HG03280 (cell line): Measurements from ENCODE around the gene MYLK3.

Experiments
- ATAC-seq: cut with Tn5 transposase; IDR thresholded peaks from one replicate; pipeline ENCODE4 v1.9.1; 2021; ENCODE audit warnings: mild to moderate bottlenecking, moderate library complexity; ENCODE audit not compliant: unreplicated experiment

MYLK3 gene

GRCh38 chr16:46728806-46729205 is 19.3 kb downstream of the MYLK3 start:
- no peak for ATAC-seq

DNA sequence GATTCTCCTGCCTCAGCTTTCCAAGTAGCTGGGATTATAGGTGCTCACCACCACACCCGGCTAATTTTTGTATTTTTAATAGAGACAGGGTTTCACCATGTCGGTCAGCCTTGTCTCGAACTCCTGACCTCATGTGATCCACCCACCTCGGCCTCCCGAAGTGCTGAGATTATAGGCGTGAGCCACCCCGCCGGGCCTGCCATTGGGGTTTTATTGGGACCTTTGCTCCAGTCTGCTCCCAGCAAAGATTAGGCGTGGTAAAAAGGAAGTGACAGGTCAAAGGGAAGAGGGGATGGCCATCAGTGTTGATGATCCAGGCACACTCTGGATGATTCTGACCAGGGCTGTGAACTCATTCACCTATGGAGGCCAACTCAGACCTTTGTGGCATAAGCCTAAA is 20.5 kb downstream of the MYLK3 start:
- no peak for ATAC-seq

- no peak for ATAC-seq
These were observed 21.0 kb downstream of the MYLK3 start for GRCh38 chr16:46727184-46727583.

- ATAC-seq: no peak
These were observed 26.3 kb downstream of the MYLK3 start for GRCh38 chr16:46721885-46722284.

GRCh38 chr16:46720619-46721018 is 27.5 kb downstream of the MYLK3 start:
- no peak for ATAC-seq

GRCh38 chr16:46719528-46719927 is 28.6 kb downstream of the MYLK3 start:
- no peak for ATAC-seq

GRCh38 chr16:46718214-46718613 is 29.9 kb downstream of the MYLK3 start:
- ATAC-seq: no peak

DNA sequence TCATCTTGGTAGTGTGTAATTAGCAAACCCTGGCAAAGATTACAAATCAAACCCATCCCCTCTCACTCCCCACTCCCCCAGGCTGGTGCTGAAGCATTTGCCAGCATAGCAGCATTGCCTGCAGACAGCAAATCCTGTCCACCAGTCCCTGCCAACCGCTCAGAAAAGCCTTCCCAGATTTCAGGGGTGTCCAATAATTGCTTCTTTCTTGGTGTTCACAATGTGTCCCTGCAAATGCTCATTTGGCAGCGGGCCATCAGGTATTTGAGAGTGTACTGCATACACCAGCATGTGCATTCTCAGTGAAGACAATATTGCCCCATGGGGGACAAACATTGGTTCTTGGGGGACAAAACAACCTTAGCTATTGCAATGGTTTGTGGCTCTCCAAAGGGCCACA is 30.5 kb downstream of the MYLK3 start:
- ATAC-seq: no peak

GRCh38 chr16:46715769-46716305 is 32.3 kb downstream of the MYLK3 start:
- ATAC-seq: no peak

DNA sequence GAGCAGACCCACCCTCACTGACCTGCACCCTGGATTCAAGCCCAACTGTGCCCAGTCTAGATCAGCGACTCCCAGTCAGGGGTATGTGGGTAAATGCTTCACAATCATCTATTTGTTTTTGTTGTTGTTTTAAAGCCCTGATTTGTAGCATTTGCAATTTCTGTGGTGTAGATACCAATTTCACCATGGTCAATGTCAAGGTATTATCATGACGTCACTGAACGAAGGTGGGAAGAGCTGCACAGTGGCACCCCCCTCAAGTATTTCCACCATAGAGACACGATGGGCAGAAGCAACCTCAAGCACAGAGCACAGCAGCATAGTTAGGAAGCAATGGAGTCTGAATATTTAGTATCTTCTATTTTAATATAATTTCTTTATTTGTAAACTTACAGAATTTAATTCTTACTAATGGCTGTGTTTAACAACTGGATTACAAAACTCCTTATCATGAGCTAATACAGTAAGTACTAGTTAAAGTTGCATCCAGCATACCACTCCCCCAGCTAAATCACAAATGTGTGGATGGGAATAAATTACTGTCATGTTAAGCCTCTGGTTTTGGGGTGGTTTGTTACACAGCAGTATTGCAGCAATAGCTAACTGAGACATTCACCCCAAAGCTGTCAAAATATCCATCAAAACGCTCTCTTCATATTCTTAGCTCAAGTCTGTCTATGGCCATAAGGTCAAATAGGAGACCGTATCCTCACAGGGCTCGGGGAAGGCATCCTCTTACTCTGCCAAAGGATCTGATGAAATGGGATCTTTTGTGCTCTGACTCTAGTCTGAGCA is 33.1 kb downstream of the MYLK3 start:
- no peak for ATAC-seq

GRCh38 chr16:46713634-46714033 is 34.5 kb downstream of the MYLK3 start:
- ATAC-seq: no peak

- ATAC-seq: no peak
These were observed 35.2 kb downstream of the MYLK3 start for GRCh38 chr16:46712911-46713310.

DNA sequence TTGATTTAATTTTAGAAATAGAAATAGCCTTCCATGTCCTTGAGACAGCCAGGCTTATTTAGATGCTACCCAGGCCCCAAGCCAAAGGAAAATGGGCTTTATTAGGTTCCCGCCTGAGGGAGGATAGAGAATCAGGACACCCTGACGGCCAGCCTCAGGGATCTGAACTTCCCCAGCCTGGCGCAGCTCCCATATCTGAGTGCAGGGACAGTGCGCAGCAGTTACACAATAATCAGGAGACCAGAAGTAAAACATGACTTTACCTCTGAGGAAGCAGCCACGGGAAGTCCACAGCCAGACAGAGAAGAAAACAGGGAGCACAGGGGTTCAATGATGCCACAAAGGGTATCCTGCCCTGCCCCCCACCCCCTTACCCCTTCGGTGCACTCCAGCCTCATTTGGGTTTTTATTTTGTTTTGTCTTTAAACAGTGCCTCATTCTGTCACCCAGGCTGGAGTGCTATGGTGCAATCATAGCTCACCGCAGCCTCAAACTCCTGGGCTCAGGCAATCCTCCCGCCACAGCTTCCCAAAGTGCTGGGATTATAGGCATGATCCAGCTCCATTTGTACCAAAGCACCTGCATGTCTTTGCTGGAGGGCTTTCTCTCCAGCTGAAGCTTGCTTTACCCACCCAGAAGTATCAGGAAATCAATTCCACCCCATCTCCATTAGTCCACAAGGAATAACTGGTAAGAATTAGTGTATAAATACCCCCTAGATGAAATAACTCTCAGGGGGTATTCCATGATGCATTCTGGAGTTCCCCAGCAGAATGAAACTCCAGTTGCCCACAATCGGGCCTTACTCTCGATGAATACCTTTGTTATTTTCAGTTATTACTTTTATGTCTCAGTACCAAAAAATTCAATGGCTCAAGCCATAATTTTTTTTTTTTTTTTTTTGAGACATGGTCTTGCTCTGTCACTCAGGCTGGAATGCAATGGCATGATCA is 36.8 kb downstream of the MYLK3 start:
- no peak for ATAC-seq

DNA sequence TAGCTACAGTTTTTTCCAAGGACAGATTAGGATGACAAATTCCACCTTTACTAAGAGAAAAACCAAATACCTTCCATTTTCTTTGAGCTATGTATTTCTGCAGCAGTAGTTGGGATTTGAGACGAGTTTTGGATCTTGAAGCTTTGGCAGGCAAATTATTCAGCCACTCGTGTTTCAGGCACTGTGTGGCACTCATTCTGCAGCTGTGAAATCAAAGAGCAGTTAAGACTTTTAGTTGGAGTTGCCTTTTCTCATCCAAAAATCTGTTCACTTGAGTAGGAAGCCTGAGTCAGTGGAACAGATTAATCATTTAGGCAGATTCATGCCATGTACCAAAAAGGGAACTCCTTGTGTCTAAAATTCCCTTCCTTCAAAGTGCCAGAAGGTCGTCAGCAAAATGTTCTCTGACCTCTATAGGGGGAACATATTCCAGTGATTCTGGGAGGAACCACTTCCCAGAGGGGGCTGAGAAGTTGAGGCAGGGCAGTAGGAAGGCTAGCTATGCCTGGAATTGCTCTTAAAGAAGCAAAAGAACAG is 38.6 kb downstream of the MYLK3 start:
- ATAC-seq: no peak

GRCh38 chr16:46706642-46707041 is 41.5 kb downstream of the MYLK3 start:
- no peak for ATAC-seq

- ATAC-seq: no peak
These were observed 46.1 kb downstream of the MYLK3 start for GRCh38 chr16:46702030-46702429.

GRCh38 chr16:46701615-46702014 is 46.5 kb downstream of the MYLK3 start:
- no peak for ATAC-seq

- ATAC-seq: no peak
These were observed 48.1 kb downstream of the MYLK3 start for GRCh38 chr16:46700048-46700447.

GRCh38 chr16:46696957-46697356 is 51.2 kb downstream of the MYLK3 start:
- ATAC-seq: no peak

DNA sequence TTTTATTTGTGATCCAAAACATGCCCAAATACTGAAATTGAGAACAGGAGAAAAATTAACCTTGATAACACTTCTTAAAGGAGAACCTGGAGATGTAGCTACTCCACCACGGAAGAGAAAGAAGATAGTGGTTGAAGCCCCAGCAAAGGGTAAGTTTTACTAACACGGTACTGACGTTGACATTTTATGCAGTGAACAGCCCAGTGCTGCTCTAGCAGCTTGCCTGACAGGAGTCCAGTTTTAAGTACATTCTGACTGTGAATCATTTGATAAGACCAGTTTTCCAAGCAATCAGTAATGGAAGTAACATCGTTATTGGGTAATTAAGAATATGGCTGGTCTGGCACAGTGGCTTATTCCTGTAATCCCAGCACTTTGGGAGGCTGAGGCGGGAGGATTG is 52.2 kb downstream of the MYLK3 start:
- no peak for ATAC-seq

DNA sequence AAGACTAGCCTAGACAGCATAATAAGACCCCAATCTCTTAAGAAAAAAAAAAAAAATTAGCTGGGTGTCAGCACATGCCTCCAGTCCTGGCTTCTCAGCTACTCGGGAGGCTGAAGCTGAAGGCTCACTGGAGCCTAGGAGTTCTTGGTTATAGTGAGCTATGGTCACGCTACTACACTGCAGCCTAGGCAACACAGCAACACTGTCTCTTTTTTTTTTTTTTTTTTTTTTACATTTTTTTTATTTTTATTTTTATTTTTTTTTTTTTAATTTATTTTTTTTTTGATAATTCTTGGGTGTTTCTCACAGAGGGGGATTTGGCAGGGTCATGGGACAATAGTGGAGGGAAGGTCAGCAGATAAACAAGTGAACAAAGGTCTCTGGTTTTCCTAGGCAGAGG is 54.5 kb downstream of the MYLK3 start:
- ATAC-seq: no peak
